ENCODE results near the gene MRAS. TPM values are rescaled to one million over a fixed set of nuclear protein-coding genes. Genes with fewer than 3 reads are reported as not detected.

MRAS gene
- total RNA-seq, 1 experiment from 2014 or later: 0.77 TPM

GRCh38 chr3:138437281-138437680, 88.9 kb downstream of the MRAS start:
- H3K36me3 ChIP-seq (ENCODE audit: insufficient read depth, low read length, poor library complexity, severe bottlenecking): no peaks in the 10 kb centered on the region
- no TSS peak for BruUV-seq (replicated peaks)
- intact Hi-C loops (cut with micrococcal nuclease; ENCODE audit: unreplicated experiment): no loop called here
- no peak for DNase-seq (ENCODE audit: low spot score)
- peaks cover 44% of the 10 kb centered on the region for H3K27me3 ChIP-seq (replicated peaks; ENCODE audit: insufficient read depth, low read depth, low read length, poor library complexity)
- H3K27ac ChIP-seq (ENCODE audit: low read depth, low read length, poor library complexity, severe bottlenecking): no peak overlapping the region
- H3K4me3 ChIP-seq (ENCODE audit: low read depth, low read length, poor library complexity, severe bottlenecking): no peak overlapping the region
- H3K9me3 ChIP-seq (ENCODE audit: low read depth, low read length, poor library complexity, severe bottlenecking): no peaks in the 10 kb centered on the region
- ChIA-PET CTCF (no interaction called here), POLR2A (ENCODE audit: low non-redundant PET) (no interaction called here)
- TF ChIP-seq CTCF (conservative IDR thresholded peaks at IDR 0.05; ENCODE audit: low read depth, low read length) (no peak), EZH2 (IDR thresholded peaks at IDR 0.05; ENCODE audit: borderline replicate concordance, low read depth, low read length, poor library complexity, severe bottlenecking) (no peak)
- H3K4me1 ChIP-seq (ENCODE audit: insufficient read depth, low read length, poor library complexity, severe bottlenecking): no peaks in the 10 kb centered on the region

DNA sequence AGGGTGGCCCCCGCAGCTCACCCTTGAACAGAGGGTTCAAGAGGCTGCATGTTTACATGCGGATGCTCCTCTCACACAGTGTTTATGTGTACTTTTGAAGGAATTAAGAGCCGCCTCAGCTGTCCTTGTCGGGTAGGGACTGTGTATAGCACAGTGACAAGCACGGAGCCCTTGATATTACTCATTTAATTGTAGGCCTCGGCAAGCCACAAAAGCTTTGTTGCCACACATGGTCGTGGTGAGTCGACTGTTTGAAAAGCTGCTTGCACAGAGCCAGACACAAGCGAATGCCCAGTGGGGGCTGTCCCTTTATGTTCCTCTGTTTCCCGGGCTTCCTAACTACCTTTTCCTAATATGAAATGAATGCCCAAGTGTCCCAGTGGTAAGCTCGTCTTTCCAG, 90.5 kb downstream of the MRAS start:
- TF ChIP-seq CTCF (conservative IDR thresholded peaks at IDR 0.05; ENCODE audit: low read depth, low read length) (no peak), EZH2 (IDR thresholded peaks at IDR 0.05; ENCODE audit: borderline replicate concordance, low read depth, low read length, poor library complexity, severe bottlenecking) (no peak)
- no peak for DNase-seq (ENCODE audit: low spot score)
- no peak overlapping the region for H3K27ac ChIP-seq (ENCODE audit: low read depth, low read length, poor library complexity, severe bottlenecking)
- H3K36me3 ChIP-seq (ENCODE audit: insufficient read depth, low read length, poor library complexity, severe bottlenecking): no peaks in the 10 kb centered on the region
- no TSS peak for BruUV-seq (replicated peaks)
- intact Hi-C loops (cut with micrococcal nuclease; ENCODE audit: unreplicated experiment): no loop called here
- no peaks in the 10 kb centered on the region for H3K9me3 ChIP-seq (ENCODE audit: low read depth, low read length, poor library complexity, severe bottlenecking)
- POLR2A ChIA-PET (ENCODE audit: low non-redundant PET): no interaction called here
- CTCF ChIA-PET: no interaction called here
- peaks cover 29% of the 10 kb centered on the region for H3K27me3 ChIP-seq (replicated peaks; ENCODE audit: insufficient read depth, low read depth, low read length, poor library complexity)
- no peak overlapping the region for H3K4me3 ChIP-seq (ENCODE audit: low read depth, low read length, poor library complexity, severe bottlenecking)
- H3K4me1 ChIP-seq (ENCODE audit: insufficient read depth, low read length, poor library complexity, severe bottlenecking): no peaks in the 10 kb centered on the region

DNA sequence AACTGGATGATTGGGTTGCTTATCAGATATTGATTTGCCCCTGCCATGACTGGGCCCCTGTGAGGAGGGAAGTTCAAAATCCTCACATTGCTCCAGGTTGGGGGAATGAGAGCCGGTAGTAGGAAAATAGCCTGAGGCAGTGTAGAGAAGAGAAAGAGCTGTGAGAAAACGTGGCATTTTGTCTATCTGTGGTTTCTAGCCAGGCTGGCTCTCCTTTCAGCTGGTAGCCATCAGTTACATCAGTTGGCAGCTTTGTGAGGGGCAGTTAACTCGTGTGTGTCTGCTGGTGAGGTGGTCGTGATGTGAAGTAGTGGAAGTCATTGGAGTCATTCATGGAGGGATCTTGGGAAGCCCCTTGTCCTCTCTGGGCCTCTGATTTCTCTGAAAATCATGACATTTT, 91.3 kb downstream of the MRAS start:
- CTCF ChIA-PET: no interaction called here
- Histone ChIP-seq H3K27ac (ENCODE audit: low read depth, low read length, poor library complexity, severe bottlenecking) (no peak overlapping the region), H3K36me3 (ENCODE audit: insufficient read depth, low read length, poor library complexity, severe bottlenecking) (no peaks in the 10 kb centered on the region), H3K27me3 (replicated peaks; ENCODE audit: insufficient read depth, low read depth, low read length, poor library complexity) (peaks cover 22% of the 10 kb centered on the region), H3K9me3 (ENCODE audit: low read depth, low read length, poor library complexity, severe bottlenecking) (no peaks in the 10 kb centered on the region), H3K4me1 (ENCODE audit: insufficient read depth, low read length, poor library complexity, severe bottlenecking) (no peaks in the 10 kb centered on the region), H3K4me3 (ENCODE audit: low read depth, low read length, poor library complexity, severe bottlenecking) (no peak overlapping the region)
- TF ChIP-seq CTCF (conservative IDR thresholded peaks at IDR 0.05; ENCODE audit: low read depth, low read length): no peak
- no peak for TF ChIP-seq EZH2 (IDR thresholded peaks at IDR 0.05; ENCODE audit: borderline replicate concordance, low read depth, low read length, poor library complexity, severe bottlenecking)
- BruUV-seq (replicated peaks): no TSS peak
- POLR2A ChIA-PET (ENCODE audit: low non-redundant PET): no interaction called here
- DNase-seq (ENCODE audit: low spot score): no peak
- intact Hi-C loops (cut with micrococcal nuclease; ENCODE audit: unreplicated experiment): no loop called here

All from A673 (cell line).